Measurements from ENCODE around the gene FAM180B.
"Not testable (repeated sequence)": the region's sequence is repeated elsewhere in the genome, so short reads cannot be mapped to it uniquely, and the experiment has no call there.

FAM180B gene

GRCh38 chr11:47595029-47595428 is 8.6 kb downstream of the FAM180B start:
- DNase-seq (ENCODE audit: low spot score) = peak; percentile 58

DNA sequence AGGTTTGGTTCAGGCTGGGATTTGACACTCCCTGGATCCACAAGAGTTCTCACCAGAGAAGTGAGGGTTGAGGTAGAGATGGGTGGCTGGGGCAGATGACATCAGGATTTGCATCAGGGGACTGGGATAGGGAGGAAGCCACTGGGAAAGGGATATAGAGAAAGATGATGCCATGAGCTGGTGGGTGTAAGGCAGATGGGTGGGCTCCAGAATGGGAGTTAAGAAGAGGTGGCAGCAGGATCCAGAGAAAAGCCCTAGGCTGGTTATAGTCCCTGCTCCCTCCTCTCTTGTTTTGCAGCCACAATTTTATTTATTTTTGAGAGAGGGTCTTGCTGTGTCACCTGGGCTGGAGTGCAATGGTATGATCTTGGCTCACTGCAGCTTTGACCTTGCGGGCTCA is 9.5 kb downstream of the FAM180B start:
- no peak for DNase-seq (ENCODE audit: low spot score)

- DNase-seq (ENCODE audit: low spot score) = no peak
Measured at GRCh38 chr11:47599902-47600301, 13.4 kb downstream of the FAM180B start.

- no peak for DNase-seq (ENCODE audit: low spot score)
Measured at GRCh38 chr11:47603295-47603694, 16.8 kb downstream of the FAM180B start.

DNA sequence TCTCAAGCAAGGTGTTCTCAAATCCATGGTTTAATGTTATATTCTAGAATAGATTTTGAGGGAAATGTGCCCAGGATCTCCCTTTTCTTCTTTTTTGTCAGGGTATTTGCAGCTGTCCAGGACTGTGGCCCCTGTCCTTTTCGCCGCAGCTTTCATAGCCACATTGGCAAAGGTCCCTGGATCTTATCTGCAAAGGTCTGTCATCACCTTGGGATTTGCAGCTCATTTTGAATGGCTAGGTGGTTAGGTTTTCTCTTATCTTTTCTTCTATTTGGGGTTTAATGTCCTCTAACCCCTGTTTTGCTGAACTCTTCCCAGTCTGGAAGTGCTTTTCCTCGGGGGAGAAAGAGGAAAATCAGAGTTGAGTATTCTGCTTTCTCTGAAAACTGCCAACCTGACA is 19.4 kb downstream of the FAM180B start:
- DNase-seq (ENCODE audit: low spot score) = no peak

GRCh38 chr11:47606731-47607130 is 20.3 kb downstream of the FAM180B start:
- no peak for DNase-seq (ENCODE audit: low spot score)

DNA sequence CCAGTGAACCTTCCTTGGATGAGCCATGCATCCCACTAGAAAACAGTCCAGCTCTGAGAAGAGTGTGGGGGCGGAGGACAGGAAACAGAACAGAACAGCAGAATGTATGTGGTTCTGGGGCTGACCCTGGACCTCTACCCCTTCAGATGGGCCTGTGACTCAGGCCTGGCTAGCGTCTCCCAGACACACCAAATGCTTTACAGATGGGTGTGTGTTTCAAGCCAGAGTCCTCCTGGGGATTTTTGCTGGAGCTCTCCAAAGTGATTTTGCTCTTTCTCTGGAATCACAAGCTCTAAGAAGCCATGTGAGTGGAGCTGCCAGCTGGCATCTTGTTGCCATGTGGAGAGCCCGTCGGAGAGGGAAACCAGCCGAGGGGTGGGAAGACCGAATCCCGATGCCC is 20.9 kb downstream of the FAM180B start:
- no peak for DNase-seq (ENCODE audit: low spot score)

GRCh38 chr11:47609675-47610074 is 23.2 kb downstream of the FAM180B start:
- DNase-seq (ENCODE audit: low spot score) = no peak

GRCh38 chr11:47611348-47611794 is 24.9 kb downstream of the FAM180B start:
- peak; percentile 72 for DNase-seq (ENCODE audit: low spot score)

- no peak for DNase-seq (ENCODE audit: low spot score)
Measured at GRCh38 chr11:47615249-47615648, 28.8 kb downstream of the FAM180B start.

DNA sequence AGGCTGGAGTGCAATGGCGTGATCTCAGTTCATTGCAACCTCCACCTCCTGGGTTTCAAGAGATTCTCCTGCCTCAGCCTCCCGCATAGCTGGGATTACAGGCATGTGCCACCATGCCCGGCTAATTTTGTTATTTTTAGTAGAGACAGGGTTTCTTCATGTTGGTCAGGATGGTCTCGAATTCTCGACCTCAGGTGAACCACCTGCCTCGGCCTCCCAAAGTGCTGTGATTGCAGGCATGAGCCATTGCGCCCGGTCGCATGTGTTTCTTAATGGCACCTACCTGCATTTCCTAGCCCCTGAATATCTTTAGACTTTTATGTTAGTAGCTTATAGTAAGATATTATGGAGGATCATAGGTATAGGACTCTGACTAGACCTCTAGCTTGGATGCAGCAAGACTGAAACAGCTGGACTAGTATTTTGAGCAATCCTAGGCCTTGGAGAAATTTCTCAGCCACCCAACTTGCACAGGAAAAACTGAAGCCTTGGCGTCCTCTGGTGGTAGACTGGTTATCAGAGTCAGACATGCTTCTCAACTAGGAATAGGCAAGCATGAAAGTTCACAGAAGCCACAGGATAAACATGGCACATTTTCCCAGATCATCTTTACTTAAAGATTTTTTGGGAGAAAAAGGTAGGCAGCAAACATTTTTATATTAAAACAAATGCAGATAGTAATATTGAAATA is 30.4 kb downstream of the FAM180B start:
- DNase-seq (ENCODE audit: low spot score) = peak; percentile 54

GRCh38 chr11:47617417-47617809 is 30.9 kb downstream of the FAM180B start:
- no peak for DNase-seq (ENCODE audit: low spot score)

DNA sequence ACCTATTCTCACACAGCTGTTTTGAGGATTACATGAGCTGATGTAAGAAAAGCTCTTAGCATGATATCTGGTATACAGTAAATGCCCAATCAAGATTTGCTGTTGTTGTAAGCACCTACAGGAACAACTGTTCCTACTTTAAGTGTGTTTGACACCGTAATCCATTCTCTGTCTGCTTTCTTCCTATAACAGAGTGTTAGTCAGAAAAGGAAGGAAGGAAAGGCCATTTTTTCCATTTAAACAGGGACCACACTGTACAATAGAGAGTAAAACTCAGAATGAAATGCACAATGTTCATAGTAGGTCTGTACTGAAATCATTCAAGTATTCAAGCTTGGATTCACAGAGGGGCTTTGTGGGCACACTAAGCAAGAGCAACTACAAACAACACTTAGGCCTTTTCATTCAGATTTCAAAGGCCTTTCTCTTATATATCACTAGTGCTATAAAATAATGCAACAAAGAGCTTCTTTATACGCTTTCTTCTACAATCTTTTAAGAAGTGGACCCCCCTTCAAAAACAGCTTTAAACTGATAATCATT is 34.4 kb downstream of the FAM180B start:
- no peak for DNase-seq (ENCODE audit: low spot score)

GRCh38 chr11:47626234-47626633 is 39.8 kb downstream of the FAM180B start:
- no peak for DNase-seq (ENCODE audit: low spot score)

- no peak for DNase-seq (ENCODE audit: low spot score)
Measured at GRCh38 chr11:47628026-47628425, 41.5 kb downstream of the FAM180B start.

DNA sequence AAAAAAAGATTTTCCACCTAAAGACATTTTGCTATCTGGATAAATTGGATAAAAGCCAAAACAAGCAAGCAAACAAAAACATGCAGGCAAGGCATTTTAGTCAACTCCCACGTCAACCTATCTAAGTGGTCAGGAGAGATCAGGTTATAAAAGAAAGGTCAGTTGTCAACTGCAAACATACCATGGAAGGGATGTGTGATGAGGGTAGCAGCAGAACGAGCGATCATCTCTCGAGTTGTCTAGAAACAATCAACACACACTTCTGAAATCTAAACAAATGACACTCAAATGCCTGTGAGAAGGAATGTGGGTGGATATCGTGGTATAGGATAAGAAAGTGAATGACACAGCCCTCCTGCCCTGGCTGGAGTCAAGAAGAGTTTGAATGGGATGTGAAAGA is 45.0 kb downstream of the FAM180B start:
- no peak for DNase-seq (ENCODE audit: low spot score)

- not testable (repeated sequence) for DNase-seq (ENCODE audit: low spot score)
Measured at GRCh38 chr11:47636331-47636730, 49.9 kb downstream of the FAM180B start.
